Pancreas (tissue), 10 donors: Measurements from ENCODE around the gene CRLF3. TPM values are rescaled to one million over a fixed set of nuclear protein-coding genes. Genes with fewer than 3 reads are reported as not detected.
"Not testable (repeated sequence)": the region's sequence is repeated elsewhere in the genome, so short reads cannot be mapped to it uniquely, and the experiment has no call there.

ENCODE experiments used
- ATAC-seq, 4 donors: fragments of 200-7000 bp; cut with Tn5 transposase; one replicate each; pipeline versions ENCODE4 v1.8.0 to v1.9.1; 2020; ENCODE audit warnings: mild to moderate bottlenecking in 4 of 4, moderate library complexity in 4 of 4
- DNase-seq, 6 donors: peaks; one replicate each; pipeline ENCODE4 v3.0.0-alpha.2; 2020
- FAIRE-seq: peaks from 2 replicates; lab custom pipeline; 2012; peaks lifted over from hg19 to GRCh38; lab: Jason Lieb, UNC
- H3K27ac ChIP-seq, 4 donors: fragments of 200-600 bp; sonication (generic); 1 replicate in 3 of 4; 2 replicates in 1 of 4; pipeline versions ENCODE4 v1.5.0 to v1.8.0; 2020
- H3K27me3 ChIP-seq, 4 donors: fragments of 200-600 bp; one replicate each; pipeline ENCODE4 v1.8.0; 2021
- H3K36me3 ChIP-seq, 3 donors: fragments of 200-600 bp; sonication (generic) in 1 of 3; one replicate each; pipeline versions ENCODE4 v1.5.0 to v1.8.0; 2020 to 2021
- H3K4me1 ChIP-seq, 3 donors: fragments of 200-600 bp; one replicate each; pipeline ENCODE4 v1.8.0; 2021
- H3K4me3 ChIP-seq, 4 donors: fragments of 200-600 bp; sonication (generic) in 2 of 4; one replicate each; pipeline versions ENCODE4 v1.5.0 to v1.8.0; 2020 to 2021
- H3K9me3 ChIP-seq, 4 donors: fragments of 200-600 bp; one replicate each; pipeline ENCODE4 v1.8.0; 2021
- WGBS, 2 donors: extraction: QIAGEN DNeasy Blood & Tissue Kit; methylation state at CpG; one replicate each; pipeline ENCODE4 v1.1.7; 2013; 5-methylcytosine and 5-hydroxymethylcytosine counted together
- intact Hi-C, 3 donors: fragments of 100-400 bp; cut with DNase I; formaldehyde crosslinking; loops; one replicate each; pipeline versions ENCODE4 v1.11.1 to v1.14.2; 2022
- polyA plus RNA-seq, 2 donors: library from polyadenylated mRNA; stranded (reverse); fragments of 200-250 nt; gene quantifications; one replicate each; pipeline ENCODE4 v1.2.3, GENCODE V29; 2013
- total RNA-seq, 6 donors: library from RNA; stranded (reverse); fragmentation: NEBNext Ultra II Directional in 4 of 6; extraction: Animal tissue kit (Norgen Biotek cat#: 25700) in 4 of 6; gene quantifications; one replicate each; pipeline versions ENCODE4 v1.2.1 to v1.2.4, GENCODE V29; 2021 to 2023
- TF ChIP-seq, protein P1 (sequence below), 4 donors: fragments of 200-600 bp; sonication (generic) in 3 of 4; IDR thresholded peaks; one replicate each; pipeline versions ENCODE4 v1.5.0 to v1.8.0; 2021; ENCODE audit warnings: antibody characterized with exemption in 4 of 4
- donor health status: healthy with polysubstance abuse.
- donor health status: DM: no; HTN: no; CAD: no; lungs with moderate emphysema.
- donor health status: DM: no; HTN: no; CAD: no.
- donor health status: control.
- donor health status: control.
- donor health status: Bipolar disorder and iron deficiency.
- donor health status: DM: yes; HTN: yes; CAD: no.
- donor health status: DM: no; HTN: no; CAD: no.
- donor health status: DM: no; HTN: no; CAD: no.
- donor health status: DM: yes; HTN: yes; CAD: no.

Gene CRLF3
- total and polyA plus RNA-seq, 8 donors = 2.5 to 8.0 (median 2.9) TPM

- intact Hi-C loops = no loop called here
- H3K36me3 ChIP-seq = no peaks in the 10 kb centered on the region
Observed at GRCh38 chr17:30761060-30761459, 63.4 kb downstream of the CRLF3 start.

GRCh38 chr17:30753291-30753690, 71.2 kb downstream of the CRLF3 start:
- H3K27me3 ChIP-seq, DNase-seq, FAIRE-seq, H3K9me3 ChIP-seq, H3K4me3 ChIP-seq, H3K36me3 ChIP-seq, H3K4me1 ChIP-seq, intact Hi-C loops, ATAC-seq, H3K27ac ChIP-seq: not testable (repeated sequence)
- 96 to 98% methylated on average over 10 of the region's 10 CpGs for WGBS, 2 donors

More at GRCh38 chr17:30761060-30761459, 63.4 kb downstream of the CRLF3 start:
- TF ChIP-seq, protein P1, sequence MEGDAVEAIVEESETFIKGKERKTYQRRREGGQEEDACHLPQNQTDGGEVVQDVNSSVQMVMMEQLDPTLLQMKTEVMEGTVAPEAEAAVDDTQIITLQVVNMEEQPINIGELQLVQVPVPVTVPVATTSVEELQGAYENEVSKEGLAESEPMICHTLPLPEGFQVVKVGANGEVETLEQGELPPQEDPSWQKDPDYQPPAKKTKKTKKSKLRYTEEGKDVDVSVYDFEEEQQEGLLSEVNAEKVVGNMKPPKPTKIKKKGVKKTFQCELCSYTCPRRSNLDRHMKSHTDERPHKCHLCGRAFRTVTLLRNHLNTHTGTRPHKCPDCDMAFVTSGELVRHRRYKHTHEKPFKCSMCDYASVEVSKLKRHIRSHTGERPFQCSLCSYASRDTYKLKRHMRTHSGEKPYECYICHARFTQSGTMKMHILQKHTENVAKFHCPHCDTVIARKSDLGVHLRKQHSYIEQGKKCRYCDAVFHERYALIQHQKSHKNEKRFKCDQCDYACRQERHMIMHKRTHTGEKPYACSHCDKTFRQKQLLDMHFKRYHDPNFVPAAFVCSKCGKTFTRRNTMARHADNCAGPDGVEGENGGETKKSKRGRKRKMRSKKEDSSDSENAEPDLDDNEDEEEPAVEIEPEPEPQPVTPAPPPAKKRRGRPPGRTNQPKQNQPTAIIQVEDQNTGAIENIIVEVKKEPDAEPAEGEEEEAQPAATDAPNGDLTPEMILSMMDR (IDR thresholded peaks at IDR 0.05) = no peak
- H3K4me1 ChIP-seq = no peaks in the 10 kb centered on the region
- no peak overlapping the region for H3K27ac ChIP-seq
- no peak overlapping the region for H3K4me3 ChIP-seq
- H3K27me3 ChIP-seq = no peaks in the 10 kb centered on the region
- no peak for ATAC-seq
- no peak for DNase-seq
- no peak for FAIRE-seq
- H3K9me3 ChIP-seq = no peaks in the 10 kb centered on the region

- WGBS, 2 donors = 96 to 97% methylated on average over 11 of the region's 11 CpGs
- H3K9me3 ChIP-seq, H3K4me3 ChIP-seq, DNase-seq, H3K27ac ChIP-seq, intact Hi-C loops, H3K4me1 ChIP-seq, FAIRE-seq, H3K36me3 ChIP-seq, ATAC-seq, H3K27me3 ChIP-seq: not testable (repeated sequence)
Observed at GRCh38 chr17:30750982-30751381, 73.5 kb downstream of the CRLF3 start.

GRCh38 chr17:30747621-30748020, 76.9 kb downstream of the CRLF3 start:
- DNase-seq, ATAC-seq, H3K27ac ChIP-seq, H3K27me3 ChIP-seq, H3K9me3 ChIP-seq, intact Hi-C loops, H3K36me3 ChIP-seq, H3K4me1 ChIP-seq, H3K4me3 ChIP-seq, FAIRE-seq: not testable (repeated sequence)
- WGBS, 2 donors = 99% methylated on average over 4 of the region's 4 CpGs

- DNase-seq, H3K4me1 ChIP-seq, H3K36me3 ChIP-seq, H3K4me3 ChIP-seq, H3K27me3 ChIP-seq, FAIRE-seq, ATAC-seq, intact Hi-C loops, H3K27ac ChIP-seq, H3K9me3 ChIP-seq: not testable (repeated sequence)
- WGBS, 2 donors = 12 to 18% methylated on average over 1 of the region's 1 CpG
Observed at GRCh38 chr17:30742669-30743068, 81.8 kb downstream of the CRLF3 start.

DNA sequence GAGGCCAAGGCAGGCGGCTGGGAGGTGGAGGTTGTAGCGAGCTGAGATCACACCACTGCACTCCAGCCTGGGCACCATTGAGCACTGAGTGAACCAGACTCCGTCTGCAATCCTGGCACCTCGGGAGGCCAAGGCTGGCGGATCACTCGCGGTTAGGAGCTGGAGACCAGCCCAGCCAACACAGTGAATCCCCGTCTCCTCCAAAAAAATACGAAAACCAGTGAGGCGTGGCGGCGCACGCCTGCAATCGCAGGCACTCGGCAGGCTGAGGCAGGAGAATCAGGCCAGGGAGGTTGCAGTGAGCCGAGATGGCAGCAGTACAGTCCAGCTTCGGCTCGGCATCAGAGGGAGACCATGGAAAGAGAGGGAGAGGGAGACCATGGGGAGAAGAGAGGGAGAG, 88.1 kb downstream of the CRLF3 start:
- peaks cover 0 to 13% (median 0%) of the 10 kb centered on the region in 3 donors for H3K4me1 ChIP-seq
- intact Hi-C loops, H3K27me3 ChIP-seq, FAIRE-seq, ATAC-seq, H3K27ac ChIP-seq, H3K9me3 ChIP-seq, H3K4me3 ChIP-seq, H3K36me3 ChIP-seq, DNase-seq: not testable (repeated sequence)
- 96 to 97% methylated on average over 16 to 18 of the region's 18 CpGs for WGBS, 2 donors

- H3K4me3 ChIP-seq, FAIRE-seq, ATAC-seq, H3K27me3 ChIP-seq, H3K9me3 ChIP-seq, intact Hi-C loops, DNase-seq, H3K36me3 ChIP-seq, H3K27ac ChIP-seq: not testable (repeated sequence)
- peaks cover 0 to 13% (median 0%) of the 10 kb centered on the region in 3 donors for H3K4me1 ChIP-seq
- 82 to 85% methylated on average over 5 of the region's 5 CpGs for WGBS, 2 donors
Observed at GRCh38 chr17:30735644-30736043, 88.8 kb downstream of the CRLF3 start.

- ATAC-seq, H3K27ac ChIP-seq, intact Hi-C loops: not testable (repeated sequence)
Observed at GRCh38 chr17:30735206-30735605, 89.3 kb downstream of the CRLF3 start.

GRCh38 chr17:30734153-30734552, 90.3 kb downstream of the CRLF3 start:
- 91% methylated on average over 14 of the region's 14 CpGs for WGBS, 2 donors
- H3K9me3 ChIP-seq, H3K36me3 ChIP-seq, H3K27me3 ChIP-seq, H3K4me3 ChIP-seq, FAIRE-seq, ATAC-seq, H3K27ac ChIP-seq, DNase-seq, intact Hi-C loops: not testable (repeated sequence)
- H3K4me1 ChIP-seq = peaks cover 0 to 13% (median 0%) of the 10 kb centered on the region in 3 donors

More at GRCh38 chr17:30735206-30735605, 89.3 kb downstream of the CRLF3 start:
- 94 to 98% methylated on average over 9 of the region's 9 CpGs for WGBS, 2 donors
- H3K36me3 ChIP-seq, H3K4me3 ChIP-seq, H3K27me3 ChIP-seq, H3K9me3 ChIP-seq, DNase-seq, FAIRE-seq: not testable (repeated sequence)
- peaks cover 0 to 13% (median 0%) of the 10 kb centered on the region in 3 donors for H3K4me1 ChIP-seq
